Activated CD4-positive, alpha-beta T cell treated with anti-CD3 and anti-CD28 coated beads, Interleukin-2, amount 10 ng/mL, durations not matched to agents 24 days and 14 days (primary cell): ENCODE data around the gene MTFMT. TPM values are rescaled to one million over a fixed set of nuclear protein-coding genes. Genes with fewer than 3 reads are reported as not detected.
A peak's percentile ranks its signal among the peaks of the same experiment; 100 is the strongest.

Experiments
- DNase-seq: peaks from one replicate; pipeline ENCODE4 v3.0.0; 2022
- H3K27ac Mint-ChIP-seq: one replicate; pipeline ENCODE4 v1.8.0; 2022; ENCODE audit warnings: mild to moderate bottlenecking, mixed read lengths
- H3K27me3 Mint-ChIP-seq: one replicate; pipeline ENCODE4 v1.8.0; 2022; ENCODE audit warnings: mixed read lengths
- H3K36me3 Mint-ChIP-seq: one replicate; pipeline ENCODE4 v1.8.0; 2022; ENCODE audit warnings: low read depth, mild to moderate bottlenecking, mixed read lengths
- H3K4me1 Mint-ChIP-seq: one replicate; pipeline ENCODE4 v1.8.0; 2021; ENCODE audit warnings: mixed read lengths
- H3K4me3 Mint-ChIP-seq: one replicate; pipeline ENCODE4 v1.8.0; 2022; ENCODE audit warnings: mild to moderate bottlenecking, moderate library complexity, mixed read lengths
- H3K9me3 Mint-ChIP-seq: one replicate; pipeline ENCODE4 v1.8.0; 2021; ENCODE audit warnings: mixed read lengths
- intact Hi-C: fragments of 100-400 bp; cut with micrococcal nuclease; formaldehyde crosslinking; loops from one replicate; pipeline ENCODE4 v1.15.1; 2023
- total RNA-seq: library from RNA; stranded (reverse); gene quantifications from 2 replicates; pipeline ENCODE4 v1.2.3, GENCODE V29; 2022

Gene MTFMT
- total RNA-seq, 1 donor from 2014 or later, result 21.6 TPM

GRCh38 chr15:65067645-65068402 is 38.4 kb upstream of the MTFMT start, which contains the start of gene RASL12:
Gene RASL12, minus strand, starts transcription at chr15:65067991. Its CDS starts 156 bp downstream, at chr15:65067835.
- no peak for DNase-seq
- Mint-ChIP-seq H3K27me3 (peaks cover 55% of the 10 kb centered on the region), H3K4me3 (peak within 1 kb of the TSS; percentile 31), H3K9me3 (no peaks in the 10 kb centered on the region), H3K4me1 (peaks cover 3% of the 10 kb centered on the region), H3K36me3 (no peaks in the 10 kb centered on the region), H3K27ac (no peak within 1 kb of the TSS)
- intact Hi-C loops, result no loop called here

- no peak overlapping the region for H3K4me3 Mint-ChIP-seq
- intact Hi-C loops, result no loop called here
- H3K27me3 Mint-ChIP-seq, result peaks cover 55% of the 10 kb centered on the region
- H3K27ac Mint-ChIP-seq, result no peak overlapping the region
- no peaks in the 10 kb centered on the region for H3K36me3 Mint-ChIP-seq
- no peaks in the 10 kb centered on the region for H3K9me3 Mint-ChIP-seq
- no peak for DNase-seq
- H3K4me1 Mint-ChIP-seq, result peaks cover 3% of the 10 kb centered on the region
These were observed 37.8 kb upstream of the MTFMT start for GRCh38 chr15:65067317-65067644.

GRCh38 chr15:65066635-65067316 is 37.3 kb upstream of the MTFMT start:
- no peak for DNase-seq
- no peak overlapping the region for H3K4me3 Mint-ChIP-seq
- intact Hi-C loops, result no loop called here
- H3K9me3 Mint-ChIP-seq, result no peaks in the 10 kb centered on the region
- H3K4me1 Mint-ChIP-seq, result peaks cover 3% of the 10 kb centered on the region
- H3K36me3 Mint-ChIP-seq, result no peaks in the 10 kb centered on the region
- H3K27ac Mint-ChIP-seq, result no peak overlapping the region
- H3K27me3 Mint-ChIP-seq, result peaks cover 55% of the 10 kb centered on the region

GRCh38 chr15:65066001-65066634 is 36.7 kb upstream of the MTFMT start:
- intact Hi-C loops, result no loop called here
- H3K9me3 Mint-ChIP-seq, result no peaks in the 10 kb centered on the region
- H3K36me3 Mint-ChIP-seq, result no peaks in the 10 kb centered on the region
- H3K4me3 Mint-ChIP-seq, result no peak overlapping the region
- H3K27ac Mint-ChIP-seq, result no peak overlapping the region
- peaks cover 55% of the 10 kb centered on the region for H3K27me3 Mint-ChIP-seq
- peaks cover 3% of the 10 kb centered on the region for H3K4me1 Mint-ChIP-seq
- no peak for DNase-seq

- Mint-ChIP-seq H3K36me3 (no peaks in the 10 kb centered on the region), H3K4me3 (no peak overlapping the region), H3K27ac (no peak overlapping the region), H3K4me1 (no peaks in the 10 kb centered on the region), H3K27me3 (peaks cover 33% of the 10 kb centered on the region), H3K9me3 (no peaks in the 10 kb centered on the region)
- intact Hi-C loops, result no loop called here
- no peak for DNase-seq
These were observed 33.3 kb upstream of the MTFMT start for GRCh38 chr15:65062726-65063125.

- no peak for DNase-seq
- Mint-ChIP-seq H3K36me3 (no peaks in the 10 kb centered on the region), H3K27me3 (peaks cover 30% of the 10 kb centered on the region), H3K4me3 (no peak overlapping the region), H3K27ac (no peak overlapping the region), H3K9me3 (no peaks in the 10 kb centered on the region), H3K4me1 (no peaks in the 10 kb centered on the region)
- intact Hi-C loops, result no loop called here
These were observed 32.6 kb upstream of the MTFMT start for GRCh38 chr15:65062061-65062460.

- DNase-seq, result no peak
- intact Hi-C loops, result no loop called here
- Mint-ChIP-seq H3K4me1 (no peaks in the 10 kb centered on the region), H3K27ac (no peak overlapping the region), H3K36me3 (no peaks in the 10 kb centered on the region), H3K4me3 (no peak overlapping the region), H3K9me3 (no peaks in the 10 kb centered on the region), H3K27me3 (peaks cover 18% of the 10 kb centered on the region)
These were observed 31.4 kb upstream of the MTFMT start for GRCh38 chr15:65060641-65061397.

- Mint-ChIP-seq H3K4me3 (no peak overlapping the region), H3K36me3 (no peaks in the 10 kb centered on the region), H3K9me3 (no peaks in the 10 kb centered on the region), H3K4me1 (peaks cover 3% of the 10 kb centered on the region), H3K27me3 (peaks cover 11% of the 10 kb centered on the region), H3K27ac (no peak overlapping the region)
- DNase-seq, result no peak
- intact Hi-C loops, result no loop called here
These were observed 30.6 kb upstream of the MTFMT start for GRCh38 chr15:65059931-65060596.

- no peak for DNase-seq
- peaks cover 8% of the 10 kb centered on the region for H3K27me3 Mint-ChIP-seq
- H3K9me3 Mint-ChIP-seq, result no peaks in the 10 kb centered on the region
- no peak overlapping the region for H3K27ac Mint-ChIP-seq
- H3K4me1 Mint-ChIP-seq, result peaks cover 3% of the 10 kb centered on the region
- H3K36me3 Mint-ChIP-seq, result no peaks in the 10 kb centered on the region
- intact Hi-C loops, result no loop called here
- H3K4me3 Mint-ChIP-seq, result no peak overlapping the region
These were observed 29.9 kb upstream of the MTFMT start for GRCh38 chr15:65059369-65059750.

GRCh38 chr15:65058394-65059368 is 29.2 kb upstream of the MTFMT start:
- peaks cover 2% of the 10 kb centered on the region for H3K27me3 Mint-ChIP-seq
- H3K9me3 Mint-ChIP-seq, result no peaks in the 10 kb centered on the region
- no peaks in the 10 kb centered on the region for H3K36me3 Mint-ChIP-seq
- H3K4me3 Mint-ChIP-seq, result no peak overlapping the region
- peaks cover 3% of the 10 kb centered on the region for H3K4me1 Mint-ChIP-seq
- DNase-seq, result no peak
- no peak overlapping the region for H3K27ac Mint-ChIP-seq
- intact Hi-C loops, result no loop called here

- Mint-ChIP-seq H3K36me3 (no peaks in the 10 kb centered on the region), H3K4me1 (peaks cover 3% of the 10 kb centered on the region), H3K27me3 (no peaks in the 10 kb centered on the region), H3K9me3 (no peaks in the 10 kb centered on the region), H3K4me3 (no peak overlapping the region), H3K27ac (no peak overlapping the region)
- no peak for DNase-seq
- intact Hi-C loops, result no loop called here
These were observed 28.1 kb upstream of the MTFMT start for GRCh38 chr15:65057549-65057940.

- Mint-ChIP-seq H3K27ac (no peak overlapping the region), H3K4me3 (no peak overlapping the region), H3K9me3 (no peaks in the 10 kb centered on the region), H3K36me3 (no peaks in the 10 kb centered on the region), H3K27me3 (no peaks in the 10 kb centered on the region), H3K4me1 (peaks cover 3% of the 10 kb centered on the region)
- intact Hi-C loops, result no loop called here
- DNase-seq, result no peak
These were observed 27.6 kb upstream of the MTFMT start for GRCh38 chr15:65056868-65057548.
